OCI-LY3 (cell line): Measurements from ENCODE around the gene RNASE4.

Source experiments
- EZH2phosphoT487 ChIP-seq: fragments of 200-600 bp; shearing (Covaris generic); IDR thresholded peaks from 2 replicates; pipeline ENCODE4 v1.6.1; 2018; ENCODE audit warnings: antibody characterized with exemption, mixed run types, low read depth
- TF ChIP-seq, protein P1 (sequence below): fragments of 200-600, 300-600 bp; sonication (generic); IDR thresholded peaks from 2 replicates; pipeline ENCODE4 v1.5.1; 2014; ENCODE audit warnings: antibody characterized with exemption, low read length, low read depth

DNA sequence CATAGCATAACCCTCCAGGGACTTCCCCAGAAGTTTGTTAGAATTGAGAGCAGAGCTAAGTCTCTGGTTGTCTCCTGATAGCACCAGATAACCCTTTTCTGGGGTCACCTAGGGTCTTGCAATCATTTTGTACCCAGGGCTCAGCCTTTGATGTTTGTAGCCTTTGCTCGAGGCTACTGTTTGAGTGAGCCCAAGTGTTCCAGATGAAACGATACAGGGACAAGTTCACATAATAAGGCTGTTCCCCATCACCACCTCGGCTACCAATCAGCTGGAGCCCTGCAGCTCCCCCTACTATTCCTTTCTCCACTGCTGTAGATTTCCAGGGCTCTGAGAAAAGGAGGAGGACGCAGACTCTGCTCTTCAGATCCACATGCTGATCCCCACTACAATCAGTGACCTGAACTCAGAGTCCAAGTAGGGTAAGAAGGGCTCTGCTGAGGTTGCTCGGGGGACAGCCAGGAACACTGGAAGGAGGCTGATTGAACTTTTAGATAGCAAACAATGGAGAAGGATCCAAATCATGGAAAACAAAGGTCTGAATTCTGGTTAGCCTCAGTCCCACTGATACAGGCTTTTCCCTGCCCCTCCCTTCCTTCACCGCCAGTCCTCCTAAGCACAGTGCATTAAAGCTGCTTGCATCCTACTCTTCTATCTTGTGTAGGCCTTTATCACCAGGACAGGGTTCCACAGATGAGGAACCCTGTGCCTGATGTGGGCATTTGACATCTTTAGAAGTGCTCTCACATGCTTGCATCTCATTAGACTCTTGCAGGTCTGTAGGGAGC is 61.4 kb downstream of the RNASE4 start, which contains the start of gene EDDM3A:
- TF ChIP-seq, protein P1, sequence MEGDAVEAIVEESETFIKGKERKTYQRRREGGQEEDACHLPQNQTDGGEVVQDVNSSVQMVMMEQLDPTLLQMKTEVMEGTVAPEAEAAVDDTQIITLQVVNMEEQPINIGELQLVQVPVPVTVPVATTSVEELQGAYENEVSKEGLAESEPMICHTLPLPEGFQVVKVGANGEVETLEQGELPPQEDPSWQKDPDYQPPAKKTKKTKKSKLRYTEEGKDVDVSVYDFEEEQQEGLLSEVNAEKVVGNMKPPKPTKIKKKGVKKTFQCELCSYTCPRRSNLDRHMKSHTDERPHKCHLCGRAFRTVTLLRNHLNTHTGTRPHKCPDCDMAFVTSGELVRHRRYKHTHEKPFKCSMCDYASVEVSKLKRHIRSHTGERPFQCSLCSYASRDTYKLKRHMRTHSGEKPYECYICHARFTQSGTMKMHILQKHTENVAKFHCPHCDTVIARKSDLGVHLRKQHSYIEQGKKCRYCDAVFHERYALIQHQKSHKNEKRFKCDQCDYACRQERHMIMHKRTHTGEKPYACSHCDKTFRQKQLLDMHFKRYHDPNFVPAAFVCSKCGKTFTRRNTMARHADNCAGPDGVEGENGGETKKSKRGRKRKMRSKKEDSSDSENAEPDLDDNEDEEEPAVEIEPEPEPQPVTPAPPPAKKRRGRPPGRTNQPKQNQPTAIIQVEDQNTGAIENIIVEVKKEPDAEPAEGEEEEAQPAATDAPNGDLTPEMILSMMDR, result no peak
- no peak for TF ChIP-seq EZH2phosphoT487
